Adipocyte (in vitro differentiated cells): ENCODE measurements around the gene CERT1.

Source experiments
- DNase-seq: peaks from one replicate; pipeline ENCODE4 v3.0.0-alpha.2; 2015; ENCODE audit warnings: low read depth
- H3K27me3 ChIP-seq: replicated peaks from 2 replicates; pipeline ENCODE4 v1.7.0; 2013; ENCODE audit warnings: mild to moderate bottlenecking, low read length, moderate library complexity; ENCODE audit not compliant: control insufficient read depth, insufficient read depth
- H3K36me3 ChIP-seq: 2 replicates; pipeline ENCODE4 v1.7.0; 2013; ENCODE audit warnings: low read length, mild to moderate bottlenecking, moderate library complexity; ENCODE audit not compliant: control insufficient read depth, insufficient read depth, severe bottlenecking
- H3K4me1 ChIP-seq: 2 replicates; pipeline ENCODE4 v1.7.0; 2013; ENCODE audit warnings: mild to moderate bottlenecking, low read length, moderate library complexity; ENCODE audit not compliant: control insufficient read depth, insufficient read depth
- H3K4me3 ChIP-seq: 2 replicates; pipeline ENCODE4 v1.7.0; 2013; ENCODE audit warnings: mild to moderate bottlenecking, low read length, moderate library complexity
- H3K9ac ChIP-seq: 2 replicates; pipeline ENCODE4 v1.7.0; 2013; ENCODE audit warnings: mild to moderate bottlenecking, low read length, moderate library complexity
- H3K9me3 ChIP-seq: 2 replicates; pipeline ENCODE4 v1.7.0; 2013; ENCODE audit warnings: mild to moderate bottlenecking, low read length, moderate library complexity; ENCODE audit not compliant: control insufficient read depth

The CERT1 gene

DNA sequence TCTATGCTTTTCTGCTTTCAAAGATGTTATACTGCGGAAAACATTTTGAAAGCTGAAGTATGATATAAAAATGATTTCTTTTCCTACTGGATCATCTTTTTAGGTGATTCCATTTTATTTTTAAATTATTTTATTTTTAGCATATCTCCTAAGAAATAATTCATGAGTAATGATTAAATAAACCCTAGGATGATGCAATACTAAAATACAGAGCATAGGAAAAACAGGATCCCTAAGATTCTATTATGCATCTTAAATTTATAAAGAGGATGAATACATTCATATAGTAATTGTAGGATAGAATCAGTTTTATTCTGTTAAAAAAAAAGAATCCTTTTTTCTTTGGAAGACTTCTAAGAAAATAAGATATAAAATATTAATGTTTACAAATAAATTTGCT lies 11.1 kb upstream of the CERT1 start:
- Histone ChIP-seq H3K4me1 (peaks cover 20% of the 10 kb centered on the region), H3K36me3 (peaks cover 9% of the 10 kb centered on the region), H3K27me3 (no peaks in the 10 kb centered on the region), H3K4me3 (no peak overlapping the region), H3K9ac (no peak overlapping the region), H3K9me3 (peaks cover 11% of the 10 kb centered on the region)
- no peak for DNase-seq

GRCh38 chr5:75522025-75522424 lies 10.6 kb upstream of the CERT1 start:
- no peak overlapping the region for H3K9ac ChIP-seq
- no peaks in the 10 kb centered on the region for H3K27me3 ChIP-seq
- H3K4me3 ChIP-seq = no peak overlapping the region
- peaks cover 20% of the 10 kb centered on the region for H3K4me1 ChIP-seq
- no peak for DNase-seq
- H3K36me3 ChIP-seq = peaks cover 9% of the 10 kb centered on the region
- peaks cover 11% of the 10 kb centered on the region for H3K9me3 ChIP-seq

DNA sequence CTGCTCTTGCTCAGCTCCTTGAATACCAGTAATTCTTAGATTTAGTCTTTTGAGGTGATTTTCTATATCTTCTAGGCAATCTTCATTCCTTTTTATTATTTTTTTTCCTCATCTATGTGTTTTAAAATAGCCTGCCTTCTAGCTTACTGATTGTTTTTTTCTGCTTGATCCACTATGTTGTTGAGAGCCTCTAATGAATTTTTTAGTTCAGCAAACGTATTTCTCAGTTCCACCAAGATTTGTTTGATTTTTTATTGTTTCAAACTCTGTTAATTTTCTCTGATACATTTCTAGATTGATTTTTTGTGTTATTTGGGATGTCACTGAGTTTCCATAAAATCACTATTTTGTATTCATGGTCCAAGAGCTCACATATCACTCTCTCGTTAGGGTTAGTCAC lies 9.8 kb upstream of the CERT1 start:
- Histone ChIP-seq H3K4me3 (no peak overlapping the region), H3K27me3 (no peaks in the 10 kb centered on the region), H3K9me3 (peaks cover 11% of the 10 kb centered on the region), H3K36me3 (peaks cover 9% of the 10 kb centered on the region), H3K9ac (no peak overlapping the region), H3K4me1 (peaks cover 26% of the 10 kb centered on the region)
- DNase-seq = no peak

DNA sequence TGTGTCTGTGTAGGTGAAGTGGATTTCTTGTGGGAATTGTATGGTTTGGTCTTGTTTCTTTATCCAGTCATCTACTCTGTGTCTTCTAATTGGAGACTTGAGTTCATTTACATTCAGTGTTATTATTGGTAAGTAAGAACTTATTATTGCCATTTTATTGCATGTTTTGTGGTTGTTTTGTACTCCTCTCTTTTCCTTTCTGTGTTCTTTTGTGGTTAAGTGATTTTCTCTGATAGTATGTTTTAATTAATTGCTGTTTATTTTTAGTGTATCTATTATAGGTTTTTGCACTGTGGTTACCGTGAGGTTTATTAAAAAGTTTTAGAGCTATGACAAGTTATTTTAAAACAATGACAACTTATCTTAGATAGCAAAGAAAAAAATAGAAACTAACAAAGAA lies 8.3 kb upstream of the CERT1 start:
- Histone ChIP-seq H3K9me3 (peaks cover 11% of the 10 kb centered on the region), H3K9ac (no peak overlapping the region), H3K4me1 (peaks cover 29% of the 10 kb centered on the region), H3K27me3 (no peaks in the 10 kb centered on the region), H3K36me3 (peaks cover 9% of the 10 kb centered on the region), H3K4me3 (no peak overlapping the region)
- no peak for DNase-seq

DNA sequence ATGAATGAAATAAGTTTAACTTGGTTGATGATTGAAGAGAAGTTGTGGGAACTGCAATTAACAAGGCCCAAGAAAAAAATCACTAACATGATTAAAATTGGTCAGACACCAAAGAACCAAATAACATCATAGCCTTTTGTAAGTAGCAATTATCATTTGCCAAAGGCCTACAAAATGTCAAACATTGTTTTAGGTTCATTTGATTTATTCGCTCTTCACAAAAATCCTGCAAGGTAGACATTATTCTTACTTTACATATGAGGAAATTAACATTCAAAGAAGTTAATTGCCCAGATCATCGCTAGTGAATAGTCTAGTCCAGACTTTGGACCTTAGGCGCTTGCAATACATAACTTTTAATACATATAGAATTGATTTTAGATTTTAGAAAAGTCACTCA lies 2.9 kb upstream of the CERT1 start:
- H3K27me3 ChIP-seq = no peaks in the 10 kb centered on the region
- no peak for DNase-seq

GRCh38 chr5:75513841-75514240 lies 2.4 kb upstream of the CERT1 start:
- Histone ChIP-seq H3K9ac (peak overlapping the region; percentile 88), H3K4me1 (peaks cover 43% of the 10 kb centered on the region), H3K9me3 (no peaks in the 10 kb centered on the region), H3K4me3 (peak overlapping the region; percentile 88), H3K27me3 (no peaks in the 10 kb centered on the region), H3K36me3 (no peaks in the 10 kb centered on the region)
- DNase-seq = no peak

More for the DNA sequence above, 2.9 kb upstream of the CERT1 start:
- Histone ChIP-seq H3K36me3 (no peaks in the 10 kb centered on the region), H3K9ac (no peak overlapping the region), H3K4me3 (peak overlapping the region; percentile 88), H3K4me1 (peaks cover 41% of the 10 kb centered on the region), H3K9me3 (no peaks in the 10 kb centered on the region)

GRCh38 chr5:75512383-75513074 lies 1.1 kb upstream of the CERT1 start:
- no peaks in the 10 kb centered on the region for H3K9me3 ChIP-seq
- DNase-seq = peak; percentile 40
- no peaks in the 10 kb centered on the region for H3K27me3 ChIP-seq
- peak overlapping the region; percentile 88 for H3K9ac ChIP-seq
- H3K36me3 ChIP-seq = no peaks in the 10 kb centered on the region
- H3K4me3 ChIP-seq = peak overlapping the region; percentile 88
- peaks cover 53% of the 10 kb centered on the region for H3K4me1 ChIP-seq

- H3K9me3 ChIP-seq = no peaks in the 10 kb centered on the region
- peaks cover 50% of the 10 kb centered on the region for H3K4me1 ChIP-seq
- H3K36me3 ChIP-seq = no peaks in the 10 kb centered on the region
- no peaks in the 10 kb centered on the region for H3K27me3 ChIP-seq
- H3K9ac ChIP-seq = peak overlapping the region; percentile 98
- DNase-seq = peak; percentile 70
- H3K4me3 ChIP-seq = peak overlapping the region; percentile 96
These were observed 494 bp downstream of the CERT1 start for GRCh38 chr5:75510836-75511434.

DNA sequence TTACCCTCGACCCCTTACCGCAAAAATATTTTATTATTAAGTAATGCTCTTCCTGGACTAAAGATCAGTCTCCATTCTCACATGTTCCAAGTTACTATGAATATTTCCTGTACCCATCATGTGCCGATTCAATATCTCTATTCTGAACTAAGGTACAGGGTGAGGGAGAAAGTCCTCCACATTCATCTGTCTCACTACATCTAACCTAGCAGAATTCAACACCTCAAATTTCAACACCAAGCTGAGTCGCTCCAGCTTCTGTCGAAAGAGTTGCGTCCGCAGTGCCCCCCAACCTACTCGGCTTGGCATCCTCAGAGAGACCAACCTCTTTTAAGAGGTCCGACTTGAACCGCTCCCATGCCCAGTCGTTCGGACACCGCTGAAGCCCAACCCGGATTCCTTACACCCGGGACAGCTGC lies 1.0 kb downstream of the CERT1 start:
- no peaks in the 10 kb centered on the region for H3K9me3 ChIP-seq
- H3K4me1 ChIP-seq = peaks cover 54% of the 10 kb centered on the region
- no peaks in the 10 kb centered on the region for H3K36me3 ChIP-seq
- no peaks in the 10 kb centered on the region for H3K27me3 ChIP-seq
- peak; percentile 76 for DNase-seq
- peak overlapping the region; percentile 96 for H3K4me3 ChIP-seq
- H3K9ac ChIP-seq = peak overlapping the region; percentile 98

- peak; percentile 77 for DNase-seq
- H3K27me3 ChIP-seq = no peaks in the 10 kb centered on the region
- H3K9ac ChIP-seq = peak overlapping the region; percentile 98
- H3K9me3 ChIP-seq = no peaks in the 10 kb centered on the region
- H3K36me3 ChIP-seq = no peaks in the 10 kb centered on the region
- H3K4me3 ChIP-seq = peak overlapping the region; percentile 96
- H3K4me1 ChIP-seq = peaks cover 54% of the 10 kb centered on the region
These were observed 1.5 kb downstream of the CERT1 start for GRCh38 chr5:75509956-75510355.

DNA sequence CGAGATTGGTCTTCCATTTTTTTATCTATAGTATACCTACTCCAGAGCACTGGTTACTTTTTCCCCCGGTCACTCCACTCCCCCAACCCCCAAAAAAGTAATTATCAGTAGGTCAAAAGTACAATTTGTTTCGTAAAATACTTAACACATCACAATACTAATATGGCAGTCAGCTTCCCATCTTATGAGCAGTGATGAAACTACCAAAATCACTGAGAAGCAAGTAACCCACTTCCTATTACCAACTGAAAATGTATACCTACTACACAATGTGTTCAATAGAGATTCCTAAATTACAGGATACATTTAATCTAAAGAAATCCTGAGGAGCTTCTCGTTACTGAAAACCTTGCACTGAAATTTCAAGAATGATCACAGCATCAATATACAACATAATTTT lies 1.9 kb downstream of the CERT1 start:
- Histone ChIP-seq H3K4me1 (peaks cover 50% of the 10 kb centered on the region), H3K9me3 (no peaks in the 10 kb centered on the region), H3K36me3 (peaks cover 3% of the 10 kb centered on the region), H3K9ac (peak overlapping the region; percentile 98), H3K4me3 (peak overlapping the region; percentile 96), H3K27me3 (no peaks in the 10 kb centered on the region)
- no peak for DNase-seq
